LNCAP (cell line): ENCODE data around the gene PKLR.

Experiments
- TF ChIP-seq, protein P1 (sequence below): fragments of 450-650 bp; IDR thresholded peaks from 2 replicates; pipeline ENCODE4 v1.5.1; 2017; ENCODE audit warnings: mild to moderate bottlenecking

Gene PKLR

DNA sequence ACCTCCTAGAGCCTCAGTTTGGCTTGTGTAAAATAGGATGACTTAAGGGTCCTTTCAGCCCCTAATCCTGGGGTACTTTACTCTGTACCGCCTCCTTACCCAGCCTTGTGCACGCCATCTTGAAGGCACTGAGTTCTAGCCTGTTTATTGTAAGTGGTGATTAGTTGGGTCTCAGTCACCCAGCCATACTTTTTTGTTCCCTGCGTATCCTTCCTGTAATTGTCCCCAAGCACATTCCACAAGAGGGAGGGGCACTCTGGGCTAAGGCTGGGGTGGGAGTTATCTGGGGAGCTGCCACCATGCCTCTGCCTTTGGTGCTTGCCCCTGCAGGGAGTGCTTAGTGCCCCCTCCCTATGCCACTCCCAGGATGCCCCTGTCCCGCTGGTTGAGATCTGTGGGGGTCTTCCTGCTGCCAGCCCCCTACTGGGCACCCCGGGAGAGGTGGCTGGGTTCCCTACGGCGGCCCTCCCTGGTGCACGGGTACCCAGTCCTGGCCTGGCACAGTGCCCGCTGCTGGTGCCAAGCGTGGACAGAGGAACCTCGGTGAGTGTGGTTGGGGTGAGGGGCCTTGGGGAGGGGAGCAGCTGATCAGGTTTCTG, 8.3 kb upstream of the PKLR start:
- TF ChIP-seq, protein P1, sequence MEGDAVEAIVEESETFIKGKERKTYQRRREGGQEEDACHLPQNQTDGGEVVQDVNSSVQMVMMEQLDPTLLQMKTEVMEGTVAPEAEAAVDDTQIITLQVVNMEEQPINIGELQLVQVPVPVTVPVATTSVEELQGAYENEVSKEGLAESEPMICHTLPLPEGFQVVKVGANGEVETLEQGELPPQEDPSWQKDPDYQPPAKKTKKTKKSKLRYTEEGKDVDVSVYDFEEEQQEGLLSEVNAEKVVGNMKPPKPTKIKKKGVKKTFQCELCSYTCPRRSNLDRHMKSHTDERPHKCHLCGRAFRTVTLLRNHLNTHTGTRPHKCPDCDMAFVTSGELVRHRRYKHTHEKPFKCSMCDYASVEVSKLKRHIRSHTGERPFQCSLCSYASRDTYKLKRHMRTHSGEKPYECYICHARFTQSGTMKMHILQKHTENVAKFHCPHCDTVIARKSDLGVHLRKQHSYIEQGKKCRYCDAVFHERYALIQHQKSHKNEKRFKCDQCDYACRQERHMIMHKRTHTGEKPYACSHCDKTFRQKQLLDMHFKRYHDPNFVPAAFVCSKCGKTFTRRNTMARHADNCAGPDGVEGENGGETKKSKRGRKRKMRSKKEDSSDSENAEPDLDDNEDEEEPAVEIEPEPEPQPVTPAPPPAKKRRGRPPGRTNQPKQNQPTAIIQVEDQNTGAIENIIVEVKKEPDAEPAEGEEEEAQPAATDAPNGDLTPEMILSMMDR = no peak

- TF ChIP-seq, protein P1 = no peak
Measured at GRCh38 chr1:155308493-155309422, 7.5 kb upstream of the PKLR start, which contains the start of gene FDPS. Gene FDPS, plus strand, starts transcription at chr1:155308866. Its CDS starts 924 bp downstream, at chr1:155309790.

GRCh38 chr1:155307247-155307740, 6.1 kb upstream of the PKLR start:
- TF ChIP-seq, protein P1 = no peak

DNA sequence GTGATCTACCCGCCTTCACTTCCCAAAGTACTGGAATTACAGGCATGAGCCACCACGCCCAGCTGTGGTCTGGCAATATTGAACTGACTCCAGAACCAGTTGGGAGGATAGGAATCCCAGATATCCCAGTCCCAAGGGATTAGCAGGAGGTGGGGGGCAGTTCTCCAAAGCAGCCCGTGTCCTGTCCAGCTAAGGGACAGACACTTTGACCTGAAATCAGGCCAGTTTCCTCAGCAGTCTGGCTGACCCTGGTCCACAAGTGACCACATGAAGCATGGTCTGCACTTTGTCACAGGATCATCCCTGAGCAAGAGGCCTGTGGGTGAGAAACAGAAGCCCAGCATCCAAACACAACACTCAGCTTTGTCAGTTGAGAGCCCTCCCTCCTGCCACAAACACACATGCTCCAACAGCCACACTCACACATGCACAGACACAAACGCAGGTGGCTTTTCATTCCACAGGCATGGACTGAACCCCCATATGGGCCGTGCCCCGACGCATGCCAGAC, 4.7 kb upstream of the PKLR start:
- TF ChIP-seq, protein P1 = no peak

GRCh38 chr1:155304558-155305063, 3.4 kb upstream of the PKLR start:
- TF ChIP-seq, protein P1 = no peak

DNA sequence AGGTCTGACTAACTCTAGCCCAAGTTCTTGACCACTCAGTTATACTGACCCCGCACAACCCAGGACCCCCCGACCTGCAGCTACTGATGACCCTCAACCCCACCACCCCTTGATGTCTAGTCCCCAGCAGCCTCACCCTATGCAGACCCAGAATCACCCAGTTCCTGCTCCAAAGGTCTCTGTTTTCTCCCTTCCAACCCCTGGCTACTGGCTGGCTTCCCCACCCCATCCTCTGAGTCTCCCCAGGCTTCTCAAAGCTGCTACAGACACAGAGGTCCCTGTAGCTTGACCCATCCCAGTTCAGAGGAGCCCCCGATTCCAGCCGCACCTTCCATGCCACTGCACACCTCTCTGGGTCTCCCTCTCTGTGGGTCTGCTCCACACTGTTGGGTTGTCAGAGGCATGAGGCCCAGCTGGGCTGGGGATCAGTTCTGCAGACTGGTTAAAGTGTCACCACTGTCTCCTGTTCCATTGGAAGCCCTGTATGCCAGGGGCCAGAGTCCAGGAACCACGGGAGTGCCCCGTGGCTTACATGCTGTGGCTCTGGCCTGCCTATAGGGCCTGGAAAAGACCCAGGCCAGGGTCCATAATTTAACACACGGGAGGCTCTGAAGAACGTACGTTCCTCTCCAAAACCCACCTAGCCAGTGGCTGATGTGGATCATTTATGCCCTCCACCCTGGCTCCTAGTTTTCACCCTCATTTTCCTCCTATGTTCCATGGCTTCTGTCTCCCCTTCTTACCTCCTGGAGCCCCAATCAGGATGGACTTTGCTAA, 497 bp downstream of the PKLR start:
- TF ChIP-seq, protein P1 = no peak

GRCh38 chr1:155300024-155300423, 1.2 kb downstream of the PKLR start:
- TF ChIP-seq, protein P1 = no peak
